HepG2 (cell line): ENCODE data around the gene CASKIN1. TPM values are rescaled to one million over a fixed set of nuclear protein-coding genes. Genes with fewer than 3 reads are reported as not detected.

Experiments
- AKAP8 ChIP-seq: sonication (generic); formaldehyde crosslinking; IDR thresholded peaks from 2 replicates; pipeline ENCODE4 v1.5.1; 2020; ENCODE audit warnings: mild to moderate bottlenecking, missing genetic modification reagents
- BCL6 ChIP-seq: IDR thresholded peaks from 2 replicates; pipeline ENCODE4 v1.6.1; 2016; ENCODE audit warnings: missing genetic modification reagents, missing compliant biosample characterization
- CBX2 ChIP-seq, 2 experiments: fragments of 200-600 bp in 1 of 2; sonication (generic); formaldehyde crosslinking in 1 of 2; IDR thresholded peaks; 2 replicates each; pipeline versions ENCODE4 v1.7.0 to v1.8.1; 2018 to 2022; ENCODE audit warnings: low read depth in 2 of 2, low read length in 1 of 2, mild to moderate bottlenecking in 1 of 2, missing genetic modification reagents in 1 of 2
- DPF2 ChIP-seq: sonication (generic); formaldehyde crosslinking; IDR thresholded peaks from 2 replicates; pipeline ENCODE4 v1.4.0; 2020; ENCODE audit warnings: mild to moderate bottlenecking, low read depth, missing genetic modification reagents, borderline replicate concordance
- GZF1 ChIP-seq: sonication (generic); formaldehyde crosslinking; IDR thresholded peaks from 2 replicates; pipeline ENCODE4 v1.5.1; 2020; ENCODE audit warnings: mild to moderate bottlenecking, missing genetic modification reagents
- MAZ ChIP-seq, 2 experiments: sonication (generic) in 1 of 2; formaldehyde crosslinking in 1 of 2; IDR thresholded peaks; 2 replicates each; pipeline versions ENCODE4 v1.5.0 to v1.6.1; 2012 to 2020; ENCODE audit warnings: low read depth in 2 of 2, mild to moderate bottlenecking in 2 of 2, borderline replicate concordance in 1 of 2, improper control_type of control experiment in 1 of 2, low read length in 1 of 2, missing genetic modification reagents in 1 of 2, moderate library complexity in 1 of 2
- NR2F6 ChIP-seq, 2 experiments: IDR thresholded peaks; 2 replicates each; pipeline ENCODE4 v1.6.1; 2016; ENCODE audit warnings: antibody characterized with exemption in 1 of 2, mild to moderate bottlenecking in 1 of 2
- PHF8 ChIP-seq: sonication (generic); formaldehyde crosslinking; IDR thresholded peaks from 2 replicates; pipeline ENCODE4 v1.5.0; 2020; ENCODE audit warnings: missing genetic modification reagents
- POGZ ChIP-seq: sonication (generic); formaldehyde crosslinking; IDR thresholded peaks from 2 replicates; pipeline ENCODE4 v1.4.0; 2020; ENCODE audit warnings: mild to moderate bottlenecking, missing genetic modification reagents
- TFDP1 ChIP-seq: IDR thresholded peaks from 2 replicates; pipeline ENCODE4 v1.6.1; 2016; ENCODE audit warnings: missing compliant biosample characterization, missing genetic modification reagents, borderline replicate concordance
- TOPORS ChIP-seq: sonication (generic); formaldehyde crosslinking; IDR thresholded peaks from 2 replicates; pipeline ENCODE4 v1.8.0; 2023; ENCODE audit warnings: mild to moderate bottlenecking, missing genetic modification reagents
- ZBTB37 ChIP-seq: sonication (generic); formaldehyde crosslinking; IDR thresholded peaks from 2 replicates; pipeline ENCODE4 v1.4.0; 2020; ENCODE audit warnings: mild to moderate bottlenecking, missing genetic modification reagents
- ZMAT3 ChIP-seq: sonication (generic); formaldehyde crosslinking; conservative IDR thresholded peaks from 2 replicates; pipeline ENCODE4 v1.7.0; 2021; ENCODE audit warnings: missing genetic modification reagents
- ZNF235 ChIP-seq: sonication (generic); formaldehyde crosslinking; IDR thresholded peaks from 2 replicates; pipeline ENCODE4 v1.8.1; 2023; ENCODE audit warnings: mild to moderate bottlenecking, missing genetic modification reagents, borderline replicate concordance
- ZNF260 ChIP-seq: sonication (generic); formaldehyde crosslinking; IDR thresholded peaks from 2 replicates; pipeline ENCODE4 v1.4.0; 2020; ENCODE audit warnings: missing genetic modification reagents, low read depth, mild to moderate bottlenecking, borderline replicate concordance
- ZNF609 ChIP-seq: sonication (generic); formaldehyde crosslinking; IDR thresholded peaks from 2 replicates; pipeline ENCODE4 v1.4.0; 2020; ENCODE audit warnings: mild to moderate bottlenecking, missing genetic modification reagents, borderline replicate concordance
- ZNF768 ChIP-seq: sonication (generic); formaldehyde crosslinking; IDR thresholded peaks from 2 replicates; pipeline ENCODE4 v1.4.0; 2020; ENCODE audit warnings: missing genetic modification reagents
- ZNF772 ChIP-seq: sonication (generic); formaldehyde crosslinking; IDR thresholded peaks from 2 replicates; pipeline ENCODE4 v1.5.0; 2020; ENCODE audit warnings: mild to moderate bottlenecking, missing genetic modification reagents
- polyA plus RNA-seq, 8 experiments: library from polyadenylated mRNA; depleted of rRNA in 3 of 8; stranded (reverse) in 7 of 8; unstranded in 1 of 8; fragments of >200 nt; fragmentation: Illumina TruSeq in 4 of 8; extraction: Trizol in 4 of 8; gene quantifications; 2 replicates each; pipeline versions ENCODE4 v1.2.1 to v1.2.3, GENCODE V29; 2011 to 2016; ENCODE audit warnings: low read depth in 4 of 8, missing spikeins in 1 of 8, mixed read lengths in 1 of 8; ENCODE audit not compliant: insufficient read depth in 1 of 8
- total RNA-seq, 5 experiments: library from RNA; depleted of rRNA; stranded (reverse); fragments of >200 nt; fragmentation: Illumina TruSeq; extraction: Trizol; gene quantifications; 2 replicates each; pipeline ENCODE4 v1.2.3, GENCODE V29; 2016; ENCODE audit warnings: low read depth in 1 of 5
- TF ChIP-seq, protein P1 (sequence below): sonication (generic); formaldehyde crosslinking; IDR thresholded peaks from 2 replicates; pipeline ENCODE4 v1.5.0; 2020; ENCODE audit warnings: missing genetic modification reagents

CASKIN1 gene
- total and polyA plus RNA-seq, 2 of the 13 experiments (the other 11 are each of a cell fraction or from before 2014, with no cell fraction given), result 1.2 to 2.2 TPM

DNA sequence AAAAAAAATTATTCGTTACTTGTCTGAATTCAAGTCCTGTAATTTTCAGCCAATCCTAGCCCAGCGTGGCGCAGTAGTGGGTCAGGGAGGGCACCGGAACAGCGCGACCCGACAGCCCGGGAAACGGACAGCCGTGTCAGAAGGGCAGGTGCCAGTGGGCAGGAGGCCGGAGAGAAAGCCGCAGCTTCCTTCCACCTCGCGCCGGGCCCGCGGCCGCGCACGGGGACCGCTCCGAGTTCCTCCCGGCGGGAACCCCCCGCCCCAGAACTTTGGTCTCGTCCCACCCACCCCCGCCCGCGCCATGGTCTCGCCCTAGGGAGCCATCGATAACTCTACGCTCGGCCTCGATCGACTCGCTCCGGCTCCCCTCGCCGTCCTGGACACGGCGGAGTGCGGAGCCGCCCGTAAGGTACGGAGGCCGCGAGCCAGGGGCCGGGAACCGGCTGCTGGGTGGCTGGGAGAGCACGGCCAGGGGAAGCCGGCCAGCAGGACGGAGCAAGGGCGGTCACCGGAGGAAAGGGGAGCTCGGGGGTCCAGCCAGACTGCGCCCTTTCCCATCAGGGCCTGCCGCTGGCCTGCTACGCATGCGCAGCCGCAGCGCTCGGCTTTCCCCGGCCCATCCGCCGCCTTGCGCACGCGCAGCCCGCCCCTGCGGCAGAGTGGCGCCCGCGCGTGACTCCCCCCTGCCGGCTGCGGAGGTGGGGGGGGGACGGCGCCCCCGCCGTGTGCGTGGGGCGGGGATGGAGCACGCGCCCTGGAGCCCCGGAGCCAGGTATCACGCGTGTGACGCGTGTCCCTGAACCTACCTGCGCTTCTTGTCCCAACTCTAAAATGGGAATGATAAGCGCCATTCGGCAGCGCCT lies 8.9 kb upstream of the CASKIN1 start, which contains the start of gene MLST8 (continued):
- 0 out of 2 replicates have a peak, but pooled peaks have one; percentile 21 for TF ChIP-seq MAZ (IDR thresholded peaks at IDR 0.05; ENCODE audit: borderline replicate concordance, low read depth, low read length)
- TF ChIP-seq MAZ (CRISPR knock-in tag; IDR thresholded peaks at IDR 0.05; ENCODE audit: low read depth), result peak; percentile 85
- TF ChIP-seq AKAP8 (CRISPR knock-in tag), result no peak; the same call in 1 of the 2 replicates
- TF ChIP-seq POGZ (CRISPR knock-in tag), result peak; percentile 59; the same call in 1 of the 2 replicates
- TF ChIP-seq ZNF768, result peak; percentile 77; the same call in 1 of the 2 replicates
- TF ChIP-seq ZNF609 (CRISPR knock-in tag), result no peak
- TF ChIP-seq NR2F6 (IDR thresholded peaks at IDR 0.05), result no peak; the same call in 1 of the 2 replicates
- no peak; the same call in 1 of the 2 replicates for TF ChIP-seq NR2F6 (CRISPR knock-in tag; IDR thresholded peaks at IDR 0.05)
- TF ChIP-seq ZNF260 (CRISPR knock-in tag), result no peak
- peak; percentile 93; the same call in 1 of the 2 replicates for TF ChIP-seq ZNF235
- TF ChIP-seq BCL6, result no peak; the same call in 1 of the 2 replicates
- TF ChIP-seq CBX2 (IDR thresholded peaks at IDR 0.05; ENCODE audit: low read depth, low read length), result no peak
- no peak for TF ChIP-seq CBX2 (CRISPR knock-in tag; IDR thresholded peaks at IDR 0.05; ENCODE audit: low read depth)
- TF ChIP-seq TFDP1 (CRISPR knock-in tag), result 0 out of 2 replicates have a peak, but pooled peaks have one; percentile 17
- TF ChIP-seq, protein P1, sequence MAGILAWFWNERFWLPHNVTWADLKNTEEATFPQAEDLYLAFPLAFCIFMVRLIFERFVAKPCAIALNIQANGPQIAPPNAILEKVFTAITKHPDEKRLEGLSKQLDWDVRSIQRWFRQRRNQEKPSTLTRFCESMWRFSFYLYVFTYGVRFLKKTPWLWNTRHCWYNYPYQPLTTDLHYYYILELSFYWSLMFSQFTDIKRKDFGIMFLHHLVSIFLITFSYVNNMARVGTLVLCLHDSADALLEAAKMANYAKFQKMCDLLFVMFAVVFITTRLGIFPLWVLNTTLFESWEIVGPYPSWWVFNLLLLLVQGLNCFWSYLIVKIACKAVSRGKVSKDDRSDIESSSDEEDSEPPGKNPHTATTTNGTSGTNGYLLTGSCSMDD (CRISPR knock-in tag), result no peak
- no peak for TF ChIP-seq ZBTB37 (CRISPR knock-in tag)
- no peak for TF ChIP-seq GZF1 (CRISPR knock-in tag)
- TF ChIP-seq PHF8, result peak; percentile 100
- TF ChIP-seq TOPORS (CRISPR knock-in tag), result peak; percentile 72
- no peak; the same call in none of the 2 replicates for TF ChIP-seq ZNF772 (CRISPR knock-in tag)
- no peak for TF ChIP-seq DPF2 (CRISPR knock-in tag)
- peak; percentile 86; the same call in 1 of the 2 replicates for TF ChIP-seq ZMAT3 (CRISPR knock-in tag)
